ENCODE measurements around the gene CNTN1.

CNTN1 gene

GRCh38 chr12:41032386-41032785, 340.1 kb downstream of the CNTN1 start:
- DNase-seq (ENCODE audit: low spot score), result no peak
- Histone ChIP-seq H3K4me1 (ENCODE audit: control insufficient read depth in 2 of 2, insufficient read depth in 1 of 2, low read depth in 1 of 2, low read length in 2 of 2) (no peaks in the 10 kb centered on the region), H2BK12ac (ENCODE audit: low read length) (no peak overlapping the region), H2BK15ac (ENCODE audit: low read length) (no peak overlapping the region), H3K9me3 (replicated peaks in 1 of 2; ENCODE audit: control insufficient read depth in 2 of 2, insufficient read depth in 1 of 2, low read depth in 1 of 2, low read length in 2 of 2) (no peaks in the 10 kb centered on the region), H3K18ac (ENCODE audit: low read length) (no peak overlapping the region), H3K79me1 (ENCODE audit: low read depth, low read length) (no peaks in the 10 kb centered on the region), H3K4me2 (ENCODE audit: insufficient read depth, low read length, poor library complexity, severe bottlenecking) (no peak overlapping the region), H2BK120ac (ENCODE audit: low read depth, low read length) (no peak overlapping the region), H4K8ac (ENCODE audit: low read depth, low read length) (no peak overlapping the region), H3K14ac (ENCODE audit: low read length) (no peak overlapping the region), H3K9ac (ENCODE audit: low read depth, low read length, poor library complexity) (no peak overlapping the region), H3K27me3 (ENCODE audit: control insufficient read depth in 3 of 3, insufficient read depth in 3 of 3, low read depth in 1 of 3, low read length in 3 of 3) (no peaks in the 10 kb centered on the region), H4K91ac (ENCODE audit: low read depth, low read length, poor library complexity) (no peak overlapping the region), H2BK5ac (ENCODE audit: low read length) (no peak overlapping the region), H2AK5ac (ENCODE audit: low read depth, low read length) (no peak overlapping the region), H3K36me3 (replicated peaks in 1 of 2; ENCODE audit: control insufficient read depth in 2 of 2, insufficient read depth in 2 of 2, low read length in 2 of 2) (no peaks in the 10 kb centered on the region), H2AFZ (ENCODE audit: low read length) (no peak overlapping the region), H3K4ac (ENCODE audit: low read length) (no peak overlapping the region), H3K23ac (ENCODE audit: low read depth, low read length, poor library complexity) (no peak overlapping the region), H3K4me3 (ENCODE audit: low read length in 2 of 2) (no peak overlapping the region), H3K27ac (replicated peaks; ENCODE audit: low read length) (no peak overlapping the region)

- Histone ChIP-seq H2AFZ (ENCODE audit: low read length) (no peak overlapping the region), H3K79me1 (ENCODE audit: low read depth, low read length) (no peaks in the 10 kb centered on the region), H2BK15ac (ENCODE audit: low read length) (no peak overlapping the region), H4K91ac (ENCODE audit: low read depth, low read length, poor library complexity) (no peak overlapping the region), H3K23ac (ENCODE audit: low read depth, low read length, poor library complexity) (no peak overlapping the region), H2AK5ac (ENCODE audit: low read depth, low read length) (no peak overlapping the region), H2BK120ac (ENCODE audit: low read depth, low read length) (no peak overlapping the region), H3K14ac (ENCODE audit: low read length) (no peak overlapping the region), H3K36me3 (replicated peaks in 1 of 2; ENCODE audit: control insufficient read depth in 2 of 2, insufficient read depth in 2 of 2, low read length in 2 of 2) (no peaks in the 10 kb centered on the region), H3K4me1 (ENCODE audit: control insufficient read depth in 2 of 2, insufficient read depth in 1 of 2, low read depth in 1 of 2, low read length in 2 of 2) (no peaks in the 10 kb centered on the region), H2BK12ac (ENCODE audit: low read length) (no peak overlapping the region), H3K27me3 (ENCODE audit: control insufficient read depth in 3 of 3, insufficient read depth in 3 of 3, low read depth in 1 of 3, low read length in 3 of 3) (no peaks in the 10 kb centered on the region), H3K9ac (ENCODE audit: low read depth, low read length, poor library complexity) (no peak overlapping the region), H3K18ac (ENCODE audit: low read length) (no peak overlapping the region), H3K9me3 (replicated peaks in 1 of 2; ENCODE audit: control insufficient read depth in 2 of 2, insufficient read depth in 1 of 2, low read depth in 1 of 2, low read length in 2 of 2) (no peaks in the 10 kb centered on the region), H2BK5ac (ENCODE audit: low read length) (no peak overlapping the region), H3K27ac (replicated peaks; ENCODE audit: low read length) (no peak overlapping the region), H4K8ac (ENCODE audit: low read depth, low read length) (no peak overlapping the region), H3K4me3 (ENCODE audit: low read length in 2 of 2) (no peak overlapping the region), H3K4me2 (ENCODE audit: insufficient read depth, low read length, poor library complexity, severe bottlenecking) (no peak overlapping the region), H3K4ac (ENCODE audit: low read length) (no peak overlapping the region)
- no CpG with 5 or more reads among the region's 1 CpG for WGBS, 2 donors (ENCODE audit: extremely low coverage in 2 of 2, insufficient read length in 2 of 2, insufficient replicate concordance in 1 of 2)
- no peak for DNase-seq (ENCODE audit: low spot score)
These were observed 342.4 kb downstream of the CNTN1 start for GRCh38 chr12:41034686-41035085.

GRCh38 chr12:41039461-41039860, 347.2 kb downstream of the CNTN1 start:
- Histone ChIP-seq H3K9ac (ENCODE audit: low read depth, low read length, poor library complexity) (no peak overlapping the region), H3K18ac (ENCODE audit: low read length) (no peak overlapping the region), H3K27ac (replicated peaks; ENCODE audit: low read length) (no peak overlapping the region), H2AFZ (ENCODE audit: low read length) (no peak overlapping the region), H2BK120ac (ENCODE audit: low read depth, low read length) (no peak overlapping the region), H2BK12ac (ENCODE audit: low read length) (no peak overlapping the region), H3K4me2 (ENCODE audit: insufficient read depth, low read length, poor library complexity, severe bottlenecking) (no peak overlapping the region), H3K14ac (ENCODE audit: low read length) (no peak overlapping the region), H3K4me1 (ENCODE audit: control insufficient read depth in 2 of 2, insufficient read depth in 1 of 2, low read depth in 1 of 2, low read length in 2 of 2) (no peaks in the 10 kb centered on the region), H3K27me3 (ENCODE audit: control insufficient read depth in 3 of 3, insufficient read depth in 3 of 3, low read depth in 1 of 3, low read length in 3 of 3) (no peaks in the 10 kb centered on the region), H3K36me3 (replicated peaks in 1 of 2; ENCODE audit: control insufficient read depth in 2 of 2, insufficient read depth in 2 of 2, low read length in 2 of 2) (no peaks in the 10 kb centered on the region), H3K4ac (ENCODE audit: low read length) (no peak overlapping the region), H2BK15ac (ENCODE audit: low read length) (no peak overlapping the region), H4K91ac (ENCODE audit: low read depth, low read length, poor library complexity) (no peak overlapping the region), H2AK5ac (ENCODE audit: low read depth, low read length) (no peak overlapping the region), H3K9me3 (replicated peaks in 1 of 2; ENCODE audit: control insufficient read depth in 2 of 2, insufficient read depth in 1 of 2, low read depth in 1 of 2, low read length in 2 of 2) (no peaks in the 10 kb centered on the region), H4K8ac (ENCODE audit: low read depth, low read length) (no peak overlapping the region), H3K23ac (ENCODE audit: low read depth, low read length, poor library complexity) (no peak overlapping the region), H2BK5ac (ENCODE audit: low read length) (no peak overlapping the region), H3K79me1 (ENCODE audit: low read depth, low read length) (no peaks in the 10 kb centered on the region), H3K4me3 (ENCODE audit: low read length in 2 of 2) (no peak overlapping the region)
- no peak for DNase-seq (ENCODE audit: low spot score)

GRCh38 chr12:41045509-41045908, 353.3 kb downstream of the CNTN1 start:
- no peak overlapping the region for H4K91ac ChIP-seq (ENCODE audit: low read depth, low read length, poor library complexity)
- no peaks in the 10 kb centered on the region for H3K9me3 ChIP-seq (replicated peaks in 1 of 2; ENCODE audit: control insufficient read depth in 2 of 2, insufficient read depth in 1 of 2, low read depth in 1 of 2, low read length in 2 of 2)
- no peak overlapping the region for H4K8ac ChIP-seq (ENCODE audit: low read depth, low read length)
- H3K18ac ChIP-seq (ENCODE audit: low read length), result no peak overlapping the region
- no peak overlapping the region for H3K23ac ChIP-seq (ENCODE audit: low read depth, low read length, poor library complexity)
- H3K4me1 ChIP-seq (ENCODE audit: control insufficient read depth in 2 of 2, insufficient read depth in 1 of 2, low read depth in 1 of 2, low read length in 2 of 2), result no peaks in the 10 kb centered on the region
- H3K4ac ChIP-seq (ENCODE audit: low read length), result no peak overlapping the region
- H3K79me1 ChIP-seq (ENCODE audit: low read depth, low read length), result no peaks in the 10 kb centered on the region
- no peaks in the 10 kb centered on the region for H3K27me3 ChIP-seq (ENCODE audit: control insufficient read depth in 3 of 3, insufficient read depth in 3 of 3, low read depth in 1 of 3, low read length in 3 of 3)
- DNase-seq (ENCODE audit: low spot score), result no peak
- H2BK5ac ChIP-seq (ENCODE audit: low read length), result no peak overlapping the region
- H2AK5ac ChIP-seq (ENCODE audit: low read depth, low read length), result no peak overlapping the region
- H2BK12ac ChIP-seq (ENCODE audit: low read length), result no peak overlapping the region
- H2BK15ac ChIP-seq (ENCODE audit: low read length), result no peak overlapping the region
- no peak overlapping the region for H3K14ac ChIP-seq (ENCODE audit: low read length)
- no peak overlapping the region for H3K4me3 ChIP-seq (ENCODE audit: low read length in 2 of 2)
- no peaks in the 10 kb centered on the region for H3K36me3 ChIP-seq (replicated peaks in 1 of 2; ENCODE audit: control insufficient read depth in 2 of 2, insufficient read depth in 2 of 2, low read length in 2 of 2)
- H2BK120ac ChIP-seq (ENCODE audit: low read depth, low read length), result no peak overlapping the region
- H3K4me2 ChIP-seq (ENCODE audit: insufficient read depth, low read length, poor library complexity, severe bottlenecking), result no peak overlapping the region
- H3K27ac ChIP-seq (replicated peaks; ENCODE audit: low read length), result no peak overlapping the region
- no peak overlapping the region for H2AFZ ChIP-seq (ENCODE audit: low read length)
- WGBS, 2 donors (ENCODE audit: extremely low coverage in 2 of 2, insufficient read length in 2 of 2, insufficient replicate concordance in 1 of 2), result no CpG with 5 or more reads among the region's 1 CpG
- H3K9ac ChIP-seq (ENCODE audit: low read depth, low read length, poor library complexity), result no peak overlapping the region

Data from neuronal stem cell (in vitro differentiated cells).